ENCODE data around the gene CCNG2. TPM values are rescaled to one million over a fixed set of nuclear protein-coding genes. Genes with fewer than 3 reads are reported as not detected.

Gene CCNG2
- total RNA-seq, 1 experiment from 2014 or later = 9.2 TPM

DNA sequence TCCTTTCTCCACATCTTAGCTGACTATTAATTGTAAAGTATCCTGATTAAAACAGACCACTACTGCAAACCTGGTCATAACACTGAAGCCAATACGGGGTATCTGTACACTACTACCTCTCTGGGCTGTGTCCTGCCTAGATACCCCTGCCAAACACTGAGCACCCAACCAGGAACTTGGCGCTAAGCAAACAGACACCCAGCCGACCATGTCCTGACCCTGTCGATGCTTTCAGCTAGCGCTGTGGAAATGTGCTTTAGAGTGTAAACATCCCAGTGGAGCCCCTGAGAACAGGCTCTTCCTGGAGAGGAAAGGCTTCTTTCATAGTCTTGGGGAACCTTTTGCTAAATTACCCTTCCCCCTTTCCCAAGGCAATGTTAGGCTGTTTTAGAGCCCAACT, 52.9 kb downstream of the CCNG2 start:
- no peak for DNase-seq (ENCODE audit: low spot score)
- CTCF ChIA-PET = no interaction called here
- intact Hi-C loops (cut with micrococcal nuclease; ENCODE audit: unreplicated experiment) = no loop called here
- Histone ChIP-seq H3K27me3 (replicated peaks; ENCODE audit: insufficient read depth, low read depth, low read length, poor library complexity) (no peaks in the 10 kb centered on the region), H3K27ac (ENCODE audit: low read depth, low read length, poor library complexity, severe bottlenecking) (no peak overlapping the region), H3K9me3 (ENCODE audit: low read depth, low read length, poor library complexity, severe bottlenecking) (no peaks in the 10 kb centered on the region), H3K4me1 (ENCODE audit: insufficient read depth, low read length, poor library complexity, severe bottlenecking) (no peaks in the 10 kb centered on the region), H3K36me3 (ENCODE audit: insufficient read depth, low read length, poor library complexity, severe bottlenecking) (no peaks in the 10 kb centered on the region), H3K4me3 (ENCODE audit: low read depth, low read length, poor library complexity, severe bottlenecking) (no peak overlapping the region)
- TF ChIP-seq, protein P1, sequence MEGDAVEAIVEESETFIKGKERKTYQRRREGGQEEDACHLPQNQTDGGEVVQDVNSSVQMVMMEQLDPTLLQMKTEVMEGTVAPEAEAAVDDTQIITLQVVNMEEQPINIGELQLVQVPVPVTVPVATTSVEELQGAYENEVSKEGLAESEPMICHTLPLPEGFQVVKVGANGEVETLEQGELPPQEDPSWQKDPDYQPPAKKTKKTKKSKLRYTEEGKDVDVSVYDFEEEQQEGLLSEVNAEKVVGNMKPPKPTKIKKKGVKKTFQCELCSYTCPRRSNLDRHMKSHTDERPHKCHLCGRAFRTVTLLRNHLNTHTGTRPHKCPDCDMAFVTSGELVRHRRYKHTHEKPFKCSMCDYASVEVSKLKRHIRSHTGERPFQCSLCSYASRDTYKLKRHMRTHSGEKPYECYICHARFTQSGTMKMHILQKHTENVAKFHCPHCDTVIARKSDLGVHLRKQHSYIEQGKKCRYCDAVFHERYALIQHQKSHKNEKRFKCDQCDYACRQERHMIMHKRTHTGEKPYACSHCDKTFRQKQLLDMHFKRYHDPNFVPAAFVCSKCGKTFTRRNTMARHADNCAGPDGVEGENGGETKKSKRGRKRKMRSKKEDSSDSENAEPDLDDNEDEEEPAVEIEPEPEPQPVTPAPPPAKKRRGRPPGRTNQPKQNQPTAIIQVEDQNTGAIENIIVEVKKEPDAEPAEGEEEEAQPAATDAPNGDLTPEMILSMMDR (conservative IDR thresholded peaks at IDR 0.05; ENCODE audit: low read depth, low read length) = no peak
- TF ChIP-seq EZH2 (IDR thresholded peaks at IDR 0.05; ENCODE audit: borderline replicate concordance, low read depth, low read length, poor library complexity, severe bottlenecking) = no peak
- POLR2A ChIA-PET (ENCODE audit: low non-redundant PET) = no interaction called here
- no TSS peak for BruUV-seq (replicated peaks)

DNA sequence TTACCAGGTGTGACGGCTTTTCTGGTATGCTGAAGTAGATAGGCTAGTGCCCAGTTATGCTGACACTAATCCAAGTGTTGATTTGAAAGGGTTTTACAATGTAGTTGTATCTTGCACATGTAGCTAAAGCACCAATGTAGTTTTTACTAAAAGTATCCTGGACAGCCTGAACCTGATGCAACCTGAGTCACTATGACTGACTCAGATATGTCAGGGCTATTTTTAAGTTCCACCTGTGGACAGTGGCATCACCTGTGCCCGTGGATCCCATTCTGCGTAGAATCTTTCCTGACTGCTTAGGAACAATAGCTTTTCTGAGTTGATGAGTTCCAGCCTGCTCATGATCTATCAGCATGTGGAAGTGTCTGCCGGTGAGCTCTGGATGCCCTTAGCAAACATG, 58.1 kb downstream of the CCNG2 start:
- H3K4me3 ChIP-seq (ENCODE audit: low read depth, low read length, poor library complexity, severe bottlenecking) = no peak overlapping the region
- intact Hi-C loops (cut with micrococcal nuclease; ENCODE audit: unreplicated experiment) = no loop called here
- TF ChIP-seq, protein P1 (conservative IDR thresholded peaks at IDR 0.05; ENCODE audit: low read depth, low read length) = no peak
- TF ChIP-seq EZH2 (IDR thresholded peaks at IDR 0.05; ENCODE audit: borderline replicate concordance, low read depth, low read length, poor library complexity, severe bottlenecking) = no peak
- H3K36me3 ChIP-seq (ENCODE audit: insufficient read depth, low read length, poor library complexity, severe bottlenecking) = no peaks in the 10 kb centered on the region
- H3K4me1 ChIP-seq (ENCODE audit: insufficient read depth, low read length, poor library complexity, severe bottlenecking) = no peaks in the 10 kb centered on the region
- CTCF ChIA-PET = no interaction called here
- H3K27ac ChIP-seq (ENCODE audit: low read depth, low read length, poor library complexity, severe bottlenecking) = no peak overlapping the region
- H3K9me3 ChIP-seq (ENCODE audit: low read depth, low read length, poor library complexity, severe bottlenecking) = no peaks in the 10 kb centered on the region
- BruUV-seq (replicated peaks) = no TSS peak
- POLR2A ChIA-PET (ENCODE audit: low non-redundant PET) = no interaction called here
- no peak for DNase-seq (ENCODE audit: low spot score)
- H3K27me3 ChIP-seq (replicated peaks; ENCODE audit: insufficient read depth, low read depth, low read length, poor library complexity) = no peaks in the 10 kb centered on the region

DNA sequence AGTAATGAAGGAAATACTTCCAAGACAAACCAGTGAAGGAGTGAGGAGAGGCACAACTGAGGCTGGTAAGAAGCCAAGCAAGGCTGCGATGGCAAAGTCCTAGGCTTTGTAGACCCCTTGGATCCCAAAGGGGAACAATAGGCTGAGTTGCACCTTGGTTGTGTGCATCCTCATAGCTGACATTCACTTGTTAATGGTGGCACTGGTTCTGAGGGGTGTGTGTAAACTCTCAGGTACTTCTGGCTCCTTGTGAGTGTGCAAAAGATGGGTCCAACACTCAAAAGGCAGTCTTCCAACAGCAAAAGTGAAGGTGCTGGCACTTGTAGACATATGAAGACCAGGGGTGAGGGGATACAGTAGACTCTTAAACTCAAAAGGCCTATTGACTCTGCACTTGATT, 60.5 kb downstream of the CCNG2 start:
- TF ChIP-seq, protein P1 (conservative IDR thresholded peaks at IDR 0.05; ENCODE audit: low read depth, low read length) = no peak
- BruUV-seq (replicated peaks) = no TSS peak
- Histone ChIP-seq H3K4me3 (ENCODE audit: low read depth, low read length, poor library complexity, severe bottlenecking) (no peak overlapping the region), H3K27me3 (replicated peaks; ENCODE audit: insufficient read depth, low read depth, low read length, poor library complexity) (no peaks in the 10 kb centered on the region), H3K36me3 (ENCODE audit: insufficient read depth, low read length, poor library complexity, severe bottlenecking) (no peaks in the 10 kb centered on the region), H3K27ac (ENCODE audit: low read depth, low read length, poor library complexity, severe bottlenecking) (no peak overlapping the region), H3K4me1 (ENCODE audit: insufficient read depth, low read length, poor library complexity, severe bottlenecking) (no peaks in the 10 kb centered on the region), H3K9me3 (ENCODE audit: low read depth, low read length, poor library complexity, severe bottlenecking) (no peaks in the 10 kb centered on the region)
- ChIA-PET CTCF (no interaction called here), POLR2A (ENCODE audit: low non-redundant PET) (no interaction called here)
- intact Hi-C loops (cut with micrococcal nuclease; ENCODE audit: unreplicated experiment) = no loop called here
- DNase-seq (ENCODE audit: low spot score) = no peak
